Thyroid gland (tissue), 4 donors: ENCODE data around the gene ZXDC. TPM values are rescaled to one million over a fixed set of nuclear protein-coding genes. Genes with fewer than 3 reads are reported as not detected.

ENCODE experiments used
- DNase-seq, 2 donors: peaks; one replicate each; pipeline ENCODE4 v3.0.0-alpha.2; 2019
- H3K27ac ChIP-seq, 3 donors: fragments of 200-600 bp; sonication (generic); 1 replicate in 2 of 3; 2 replicates in 1 of 3; pipeline ENCODE4 v1.5.1; 2016 to 2019; ENCODE audit warnings: mild to moderate bottlenecking in 1 of 3, moderate library complexity in 1 of 3
- H3K27me3 ChIP-seq: fragments of 200-600 bp; sonication (generic); one replicate; pipeline ENCODE4 v1.5.1; 2019
- H3K36me3 ChIP-seq, 2 donors: fragments of 200-600 bp; sonication (generic); one replicate each; pipeline ENCODE4 v1.5.1; 2016 to 2019
- H3K4me1 ChIP-seq, 2 donors: fragments of 200-600 bp; sonication (generic); one replicate each; pipeline ENCODE4 v1.5.1; 2017 to 2019
- H3K4me3 ChIP-seq, 3 donors: fragments of 200-600 bp; sonication (generic); replicated peaks in 1 of 3; 1 replicate in 2 of 3; 2 replicates in 1 of 3; pipeline ENCODE4 v1.5.1; 2016; ENCODE audit warnings: mild to moderate bottlenecking in 1 of 3
- H3K9me3 ChIP-seq: fragments of 200-600 bp; sonication (generic); one replicate; pipeline ENCODE4 v1.5.1; 2017
- CTCF ChIP-seq, 6 experiments: fragments of 200-600 bp in 3 of 6; fragments of 450-650 bp in 3 of 6; sonication (generic) in 3 of 6; IDR thresholded peaks; one replicate each; pipeline ENCODE4 v1.5.1; 2016 to 2019; ENCODE audit warnings: antibody characterized with exemption in 6 of 6, mild to moderate bottlenecking in 2 of 6, inconsistent platforms in 1 of 6, moderate library complexity in 1 of 6
- POLR2A ChIP-seq, 2 donors: fragments of 450-650 bp; IDR thresholded peaks; one replicate each; pipeline ENCODE4 v1.6.1; 2017; ENCODE audit warnings: antibody characterized with exemption in 2 of 2, mild to moderate bottlenecking in 2 of 2, moderate library complexity in 1 of 2
- WGBS, 2 donors: methylation state at CpG; one replicate each; pipeline ENCODE4 v1.1.5; 2017; 5-methylcytosine and 5-hydroxymethylcytosine counted together
- intact Hi-C: fragments of 100-400 bp; cut with DNase I; formaldehyde crosslinking; loops from one replicate; pipeline ENCODE4 v1.15.1; 2023
- total RNA-seq, 4 donors: library from RNA; depleted of rRNA; stranded (reverse); fragments of >200 nt; gene quantifications; one replicate each; pipeline ENCODE4 v1.2.3, GENCODE V29; 2016

ZXDC gene
- total RNA-seq, 4 donors from 2014 or later, result 51.5 to 96.8 (median 57.4) TPM

- H3K9me3 ChIP-seq, result no peaks in the 10 kb centered on the region
Observed at GRCh38 chr3:126389112-126389793, 86.4 kb downstream of the ZXDC start.

More at GRCh38 chr3:126389112-126389793, 86.4 kb downstream of the ZXDC start:
- Histone ChIP-seq H3K27ac (peak overlapping the region in 1 of 3 donors; percentile 7), H3K4me1 (peaks cover 0 to 7% of the 10 kb centered on the region in 2 donors), H3K36me3 (no peaks in the 10 kb centered on the region), H3K27me3 (no peaks in the 10 kb centered on the region), H3K4me3 (peak overlapping the region in 1 of 3 donors; percentile 8)
- DNase-seq, result peak; percentile 91 to 93
- TF ChIP-seq POLR2A (IDR thresholded peaks at IDR 0.05), result peak; percentile 5 to 56
- peak; percentile 84 to 99 (median 96) for TF ChIP-seq CTCF (IDR thresholded peaks at IDR 0.05)
- 3 to 5% methylated on average over 33 to 38 of the region's 58 CpGs for WGBS, 2 donors
- intact Hi-C loops, result loop anchor here (2.0 kb wide), 1 partner anchor 128 kb away; no protein-coding TSS in a partner anchor

Other genes with a start within 250 kb of the ZXDC start
- gene KLF15, start 118.5 kb downstream of the ZXDC start, total RNA-seq, result 10 to 100 TPM; 20.6 to 49.2 (median 27.5) TPM
- gene CFAP100, start 81.0 kb downstream of the ZXDC start, total RNA-seq, result not detected
- not detected for gene UROC1, start 41.9 kb upstream of the ZXDC start, total RNA-seq
- under 1 TPM in 2 of 4 donors, not detected in 2; 0.13 to 0.56 TPM for gene CHST13, start 48.3 kb upstream of the ZXDC start, total RNA-seq
- gene C3orf22, start 83.0 kb upstream of the ZXDC start, total RNA-seq, result not detected
- gene TXNRD3, start 179.2 kb upstream of the ZXDC start, total RNA-seq, result 10 to 100 TPM; 14.4 to 21.3 (median 17.7) TPM
- gene CHCHD6, start 228.3 kb upstream of the ZXDC start, total RNA-seq, result 10 to 100 TPM; 22.9 to 27.8 (median 24.4) TPM